CD4-positive, CD25-positive, alpha-beta regulatory T cell (primary cell): Measurements from ENCODE around the gene SRSF9. TPM values are rescaled to one million over a fixed set of nuclear protein-coding genes. Genes with fewer than 3 reads are reported as not detected.

Source experiments
- ATAC-seq, 2 donors: fragments of 150-1000 bp; cut with Tn5 transposase; one replicate each; pipeline ENCODE4 v1.10.0; 2021; ENCODE audit warnings: low read depth in 2 of 2, moderate number of reproducible peaks in 2 of 2, moderate library complexity in 1 of 2
- DNase-seq, 3 donors: peaks; one replicate each; pipeline versions ENCODE4 v3.0.0 to v3.0.0-alpha.2; 2012 to 2022; ENCODE audit warnings: mixed read lengths in 1 of 3
- H3K27ac ChIP-seq: one replicate; pipeline ENCODE4 v1.7.0; 2013; ENCODE audit warnings: mild to moderate bottlenecking, low read length; ENCODE audit not compliant: insufficient read depth, poor library complexity, severe bottlenecking
- H3K27me3 ChIP-seq: one replicate; pipeline ENCODE4 v1.7.0; 2013; ENCODE audit warnings: low read length; ENCODE audit not compliant: control insufficient read depth, insufficient read depth
- H3K36me3 ChIP-seq: one replicate; pipeline ENCODE4 v1.7.0; 2013; ENCODE audit warnings: mild to moderate bottlenecking, low read length, moderate library complexity; ENCODE audit not compliant: control insufficient read depth, insufficient read depth
- H3K4me1 ChIP-seq: 2 replicates; pipeline ENCODE4 v1.7.0; 2013; ENCODE audit warnings: mild to moderate bottlenecking, low read length; ENCODE audit not compliant: insufficient read depth, control insufficient read depth, poor library complexity, severe bottlenecking
- H3K4me3 ChIP-seq: one replicate; pipeline ENCODE4 v1.7.0; 2013; ENCODE audit warnings: low read depth, mild to moderate bottlenecking, low read length, moderate library complexity
- H3K9me3 ChIP-seq, 2 experiments: 1 replicate in 1 of 2; 2 replicates in 1 of 2; pipeline ENCODE4 v1.7.0; 2013; ENCODE audit warnings: low read length in 2 of 2, mild to moderate bottlenecking in 1 of 2, moderate library complexity in 1 of 2; ENCODE audit not compliant: control insufficient read depth in 2 of 2
- H3K27ac Mint-ChIP-seq, 3 donors: one replicate each; pipeline ENCODE4 v1.8.0; 2020 to 2022; ENCODE audit warnings: mild to moderate bottlenecking in 3 of 3, mixed read lengths in 3 of 3, moderate library complexity in 2 of 3
- H3K27me3 Mint-ChIP-seq: one replicate; pipeline ENCODE4 v1.8.0; 2022; ENCODE audit warnings: mild to moderate bottlenecking, mixed read lengths
- H3K36me3 Mint-ChIP-seq: one replicate; pipeline ENCODE4 v1.8.0; 2020; ENCODE audit warnings: mixed read lengths
- H3K4me1 Mint-ChIP-seq, 4 donors: one replicate each; pipeline ENCODE4 v1.8.0; 2020 to 2022; ENCODE audit warnings: mixed read lengths in 4 of 4, mild to moderate bottlenecking in 1 of 4
- H3K4me3 Mint-ChIP-seq, 4 donors: one replicate each; pipeline ENCODE4 v1.8.0; 2020 to 2022; ENCODE audit warnings: mild to moderate bottlenecking in 4 of 4, mixed read lengths in 4 of 4, moderate library complexity in 3 of 4
- H3K9me3 Mint-ChIP-seq, 7 donors: one replicate each; pipeline ENCODE4 v1.8.0; 2020 to 2022; ENCODE audit warnings: mixed read lengths in 7 of 7, mild to moderate bottlenecking in 3 of 7, moderate library complexity in 2 of 7
- polyA plus RNA-seq, 4 donors: library from polyadenylated mRNA; unstranded; fragments of 300-500 nt; fragmentation: Illumina TruSeq; gene quantifications; one replicate each; pipeline ENCODE4 v1.2.3, GENCODE V29; 2021
- total RNA-seq: library from RNA; stranded (reverse); gene quantifications from one replicate; pipeline ENCODE4 v1.2.3, GENCODE V29; 2022

SRSF9 gene
- total and polyA plus RNA-seq, 5 donors from 2014 or later = 138 to 193 (median 189) TPM

- Mint-ChIP-seq H3K27ac (peak overlapping the region in 1 of 3 donors; percentile 45), H3K4me1 (peaks cover 0 to 7% (median 3%) of the 10 kb centered on the region in 4 donors), H3K36me3 (no peaks in the 10 kb centered on the region), H3K9me3 (no peaks in the 10 kb centered on the region), H3K27me3 (no peaks in the 10 kb centered on the region), H3K4me3 (no peak overlapping the region)
- no peaks in the 10 kb centered on the region for H3K4me1 ChIP-seq
- DNase-seq = no peak
- no peak overlapping the region for H3K27ac ChIP-seq
- no peaks in the 10 kb centered on the region for H3K9me3 ChIP-seq
- H3K27me3 ChIP-seq = no peaks in the 10 kb centered on the region
- ATAC-seq = no peak
- no peak overlapping the region for H3K4me3 ChIP-seq
- H3K36me3 ChIP-seq = no peaks in the 10 kb centered on the region
These were observed 10.7 kb upstream of the SRSF9 start for GRCh38 chr12:120480211-120480610.

GRCh38 chr12:120479458-120479857, 9.9 kb upstream of the SRSF9 start:
- Histone ChIP-seq H3K36me3 (no peaks in the 10 kb centered on the region), H3K4me3 (no peak overlapping the region), H3K9me3 (no peaks in the 10 kb centered on the region), H3K27ac (no peak overlapping the region), H3K4me1 (no peaks in the 10 kb centered on the region), H3K27me3 (no peaks in the 10 kb centered on the region)
- H3K27ac Mint-ChIP-seq = peak overlapping the region in 1 of 3 donors; percentile 45
- H3K4me3 Mint-ChIP-seq = no peak overlapping the region
- no peaks in the 10 kb centered on the region for H3K36me3 Mint-ChIP-seq
- no peaks in the 10 kb centered on the region for H3K27me3 Mint-ChIP-seq
- H3K9me3 Mint-ChIP-seq = no peaks in the 10 kb centered on the region
- ATAC-seq (no peak), DNase-seq (no peak)
- H3K4me1 Mint-ChIP-seq = peaks cover 0 to 7% (median 3%) of the 10 kb centered on the region in 4 donors

DNA sequence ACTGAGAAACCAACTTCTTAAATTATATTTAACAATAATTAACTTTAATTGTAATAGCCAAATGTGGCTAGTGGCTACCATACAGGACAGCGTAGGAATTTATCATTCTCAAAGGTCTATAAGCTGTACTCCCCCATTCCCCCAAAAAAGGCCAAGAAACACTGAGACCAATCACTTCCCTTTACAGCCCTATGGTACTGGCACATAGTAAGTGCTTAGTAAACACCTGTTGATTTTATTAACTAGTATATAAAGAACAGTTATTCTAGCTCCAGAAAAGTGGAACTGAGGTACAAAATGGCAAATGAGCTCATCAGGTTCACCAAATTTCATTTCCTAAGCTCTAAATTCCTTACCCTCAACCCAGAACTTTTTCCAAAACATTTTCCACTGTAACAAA, 6.1 kb upstream of the SRSF9 start:
- H3K4me1 ChIP-seq = no peaks in the 10 kb centered on the region
- Mint-ChIP-seq H3K27me3 (peaks cover 5% of the 10 kb centered on the region), H3K4me3 (no peak overlapping the region), H3K9me3 (no peaks in the 10 kb centered on the region), H3K4me1 (peaks cover 0 to 13% (median 8%) of the 10 kb centered on the region in 4 donors), H3K36me3 (no peaks in the 10 kb centered on the region), H3K27ac (no peak overlapping the region)
- no peaks in the 10 kb centered on the region for H3K36me3 ChIP-seq
- no peak overlapping the region for H3K27ac ChIP-seq
- no peaks in the 10 kb centered on the region for H3K9me3 ChIP-seq
- H3K27me3 ChIP-seq = no peaks in the 10 kb centered on the region
- ATAC-seq (no peak), DNase-seq (no peak)
- no peak overlapping the region for H3K4me3 ChIP-seq

GRCh38 chr12:120474616-120474960, 5.0 kb upstream of the SRSF9 start:
- H3K27ac Mint-ChIP-seq = no peak overlapping the region
- DNase-seq = no peak

GRCh38 chr12:120473807-120474615, 4.5 kb upstream of the SRSF9 start:
- H3K9me3 ChIP-seq = no peaks in the 10 kb centered on the region
- H3K4me1 ChIP-seq = peaks cover 9% of the 10 kb centered on the region
- peaks cover 5% of the 10 kb centered on the region for H3K27me3 Mint-ChIP-seq
- H3K27me3 ChIP-seq = no peaks in the 10 kb centered on the region
- no peak for ATAC-seq
- no peak overlapping the region for H3K27ac Mint-ChIP-seq
- DNase-seq = no peak
- H3K4me3 ChIP-seq = no peak overlapping the region
- H3K36me3 ChIP-seq = no peaks in the 10 kb centered on the region
- peaks cover 3% of the 10 kb centered on the region for H3K36me3 Mint-ChIP-seq
- H3K4me3 Mint-ChIP-seq = no peak overlapping the region
- H3K4me1 Mint-ChIP-seq = peaks cover 4 to 18% (median 11%) of the 10 kb centered on the region in 4 donors
- H3K9me3 Mint-ChIP-seq = no peaks in the 10 kb centered on the region
- H3K27ac ChIP-seq = no peak overlapping the region

More at GRCh38 chr12:120474616-120474960, 5.0 kb upstream of the SRSF9 start:
- H3K4me1 Mint-ChIP-seq = peaks cover 4 to 18% (median 12%) of the 10 kb centered on the region in 4 donors
- Histone ChIP-seq H3K9me3 (no peaks in the 10 kb centered on the region), H3K4me3 (no peak overlapping the region), H3K4me1 (peaks cover 9% of the 10 kb centered on the region), H3K36me3 (no peaks in the 10 kb centered on the region), H3K27ac (no peak overlapping the region), H3K27me3 (no peaks in the 10 kb centered on the region)
- H3K9me3 Mint-ChIP-seq = no peaks in the 10 kb centered on the region
- ATAC-seq = no peak
- H3K4me3 Mint-ChIP-seq = no peak overlapping the region
- H3K36me3 Mint-ChIP-seq = peaks cover 3% of the 10 kb centered on the region
- H3K27me3 Mint-ChIP-seq = peaks cover 5% of the 10 kb centered on the region

DNA sequence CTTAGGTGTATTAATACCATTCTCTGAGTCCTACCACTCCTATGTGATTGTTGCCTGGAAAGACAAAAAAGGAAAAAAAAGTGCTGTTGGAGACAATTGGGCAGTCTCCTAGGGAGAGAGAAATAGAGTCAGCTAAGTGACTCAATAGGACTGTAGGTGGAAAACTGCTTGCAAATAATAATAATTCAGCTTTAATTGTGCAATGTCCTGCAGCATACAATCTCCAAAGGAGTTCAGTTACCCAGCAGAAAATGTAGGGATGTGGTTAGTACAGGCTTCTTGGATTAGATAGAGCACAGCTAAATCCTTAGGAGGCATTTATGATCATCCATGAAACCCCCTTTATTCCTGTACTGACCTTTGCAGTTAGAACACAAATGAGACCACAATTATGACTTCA, 3.0 kb upstream of the SRSF9 start:
- no peak overlapping the region for H3K4me3 Mint-ChIP-seq
- H3K27ac ChIP-seq = no peak overlapping the region
- no peak for ATAC-seq
- no peaks in the 10 kb centered on the region for H3K36me3 ChIP-seq
- peaks cover 21% of the 10 kb centered on the region for H3K4me1 ChIP-seq
- no peaks in the 10 kb centered on the region for H3K9me3 Mint-ChIP-seq
- H3K27me3 ChIP-seq = no peaks in the 10 kb centered on the region
- H3K27ac Mint-ChIP-seq = no peak overlapping the region
- no peak for DNase-seq
- peaks cover 5% of the 10 kb centered on the region for H3K27me3 Mint-ChIP-seq
- H3K9me3 ChIP-seq = no peaks in the 10 kb centered on the region
- no peak overlapping the region for H3K4me3 ChIP-seq
- peaks cover 6 to 28% (median 20%) of the 10 kb centered on the region in 4 donors for H3K4me1 Mint-ChIP-seq
- peaks cover 3% of the 10 kb centered on the region for H3K36me3 Mint-ChIP-seq

DNA sequence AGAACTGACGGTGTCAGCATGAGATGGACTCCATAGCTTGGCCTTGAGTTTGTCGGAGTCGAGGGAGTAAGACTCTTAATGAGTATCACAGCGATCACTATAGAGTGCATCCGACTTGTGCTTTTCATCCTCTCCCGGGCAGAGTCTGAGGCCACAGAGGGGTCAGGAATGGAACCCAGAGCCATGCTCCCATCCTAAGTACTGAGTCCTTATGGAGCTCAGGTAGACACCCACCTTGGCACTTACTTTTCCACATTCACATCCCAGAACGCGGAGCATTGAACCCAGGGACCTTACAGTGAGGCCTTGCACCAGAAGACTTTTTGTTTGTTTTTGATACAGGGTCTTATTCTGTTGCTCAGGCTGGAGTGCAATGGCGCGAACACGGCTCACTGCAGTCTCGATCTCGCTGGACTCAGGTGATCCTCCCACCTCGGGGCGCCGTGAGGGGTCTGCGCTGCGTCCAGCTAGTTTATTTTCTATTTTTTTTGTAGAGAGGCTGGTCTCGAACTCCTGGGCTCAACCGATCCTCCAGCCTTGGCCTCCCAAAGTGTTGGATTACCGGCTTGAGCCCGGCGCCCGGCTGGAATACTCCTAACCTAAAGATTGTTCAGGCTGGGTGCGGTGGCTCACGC, 719 bp upstream of the SRSF9 start:
- H3K27ac ChIP-seq = peak overlapping the region; percentile 86
- peaks cover 7% of the 10 kb centered on the region for H3K36me3 Mint-ChIP-seq
- peaks cover 5% of the 10 kb centered on the region for H3K27me3 Mint-ChIP-seq
- H3K36me3 ChIP-seq = peaks cover 17% of the 10 kb centered on the region
- peaks cover 9 to 48% (median 34%) of the 10 kb centered on the region in 4 donors for H3K4me1 Mint-ChIP-seq
- H3K9me3 Mint-ChIP-seq = no peaks in the 10 kb centered on the region
- peaks cover 33% of the 10 kb centered on the region for H3K4me1 ChIP-seq
- H3K27me3 ChIP-seq = no peaks in the 10 kb centered on the region
- H3K27ac Mint-ChIP-seq = peak overlapping the region; percentile 60 to 88 (median 84)
- no peaks in the 10 kb centered on the region for H3K9me3 ChIP-seq
- H3K4me3 Mint-ChIP-seq = peak overlapping the region; percentile 84 to 93 (median 90)
- peak overlapping the region; percentile 80 for H3K4me3 ChIP-seq
- ATAC-seq (peak; percentile 5 to 11), DNase-seq (no peak)
